GM10266 (cell line): ENCODE measurements around the gene MED9.
A peak's percentile ranks its signal among the peaks of the same experiment; 100 is the strongest.

Experiments
- DNase-seq: peaks from one replicate; pipeline ENCODE4 v3.0.0; 2012; ENCODE audit errors: extremely low spot score
- TF ChIP-seq, protein P1 (sequence below): IDR thresholded peaks from 2 replicates; pipeline ENCODE4 v1.5.1; 2012; ENCODE audit warnings: mild to moderate bottlenecking, low read depth; ENCODE audit not compliant: control insufficient read depth, insufficient read depth; ENCODE audit errors: missing control alignments

Gene MED9

DNA sequence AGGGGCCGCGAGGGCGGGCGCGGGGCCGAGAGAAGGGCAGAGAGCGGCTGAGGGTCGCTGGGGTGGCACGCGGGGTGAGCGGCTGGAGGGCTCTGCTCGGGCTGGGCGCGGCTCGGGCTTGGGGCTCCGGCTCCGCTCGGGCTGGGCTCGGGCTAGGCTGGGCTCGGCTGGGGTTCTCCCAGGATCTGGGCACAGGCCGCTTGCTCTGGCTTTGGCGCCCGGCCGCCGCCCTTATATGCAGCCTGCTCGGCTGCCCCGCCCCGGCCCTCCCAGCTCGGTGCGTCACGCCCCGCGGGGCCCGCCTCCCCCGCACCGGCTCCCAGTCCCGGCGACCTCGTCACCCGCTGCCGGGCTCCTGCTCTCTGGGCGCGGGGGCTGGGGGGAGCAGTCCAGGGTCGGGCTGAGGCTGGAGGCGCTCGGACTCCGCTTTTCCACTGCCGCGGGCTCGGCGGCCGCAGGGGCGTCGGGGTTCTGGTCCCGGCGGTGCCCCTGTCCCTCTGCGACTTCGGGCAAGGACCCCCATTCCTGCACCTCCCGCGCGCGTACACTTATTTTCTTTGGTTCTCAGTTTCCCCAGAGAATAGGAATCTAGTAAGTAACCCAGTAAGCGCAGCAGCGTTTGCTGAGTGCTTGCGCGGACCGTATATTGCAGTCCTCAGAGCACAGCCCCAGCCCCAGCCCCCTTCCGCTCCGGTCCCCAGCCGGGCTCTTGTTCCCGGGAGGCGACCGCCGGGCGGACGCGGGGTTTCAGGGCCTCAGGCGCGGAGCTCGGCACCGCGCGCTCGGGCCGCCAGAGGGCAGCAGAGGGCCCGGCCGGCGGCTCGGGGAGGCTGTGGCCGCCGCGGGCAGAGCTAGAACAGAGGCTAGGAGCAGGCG lies 19.6 kb downstream of the MED9 start, which contains the start of gene RASD1:
Gene RASD1, minus strand, starts transcription at position 207 of the 876 bp plus-strand sequence. CDS start 214 bp downstream, outside the sequence.
- TF ChIP-seq, protein P1, sequence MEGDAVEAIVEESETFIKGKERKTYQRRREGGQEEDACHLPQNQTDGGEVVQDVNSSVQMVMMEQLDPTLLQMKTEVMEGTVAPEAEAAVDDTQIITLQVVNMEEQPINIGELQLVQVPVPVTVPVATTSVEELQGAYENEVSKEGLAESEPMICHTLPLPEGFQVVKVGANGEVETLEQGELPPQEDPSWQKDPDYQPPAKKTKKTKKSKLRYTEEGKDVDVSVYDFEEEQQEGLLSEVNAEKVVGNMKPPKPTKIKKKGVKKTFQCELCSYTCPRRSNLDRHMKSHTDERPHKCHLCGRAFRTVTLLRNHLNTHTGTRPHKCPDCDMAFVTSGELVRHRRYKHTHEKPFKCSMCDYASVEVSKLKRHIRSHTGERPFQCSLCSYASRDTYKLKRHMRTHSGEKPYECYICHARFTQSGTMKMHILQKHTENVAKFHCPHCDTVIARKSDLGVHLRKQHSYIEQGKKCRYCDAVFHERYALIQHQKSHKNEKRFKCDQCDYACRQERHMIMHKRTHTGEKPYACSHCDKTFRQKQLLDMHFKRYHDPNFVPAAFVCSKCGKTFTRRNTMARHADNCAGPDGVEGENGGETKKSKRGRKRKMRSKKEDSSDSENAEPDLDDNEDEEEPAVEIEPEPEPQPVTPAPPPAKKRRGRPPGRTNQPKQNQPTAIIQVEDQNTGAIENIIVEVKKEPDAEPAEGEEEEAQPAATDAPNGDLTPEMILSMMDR, result peak; percentile 93
- peak; percentile 96 for DNase-seq

DNA sequence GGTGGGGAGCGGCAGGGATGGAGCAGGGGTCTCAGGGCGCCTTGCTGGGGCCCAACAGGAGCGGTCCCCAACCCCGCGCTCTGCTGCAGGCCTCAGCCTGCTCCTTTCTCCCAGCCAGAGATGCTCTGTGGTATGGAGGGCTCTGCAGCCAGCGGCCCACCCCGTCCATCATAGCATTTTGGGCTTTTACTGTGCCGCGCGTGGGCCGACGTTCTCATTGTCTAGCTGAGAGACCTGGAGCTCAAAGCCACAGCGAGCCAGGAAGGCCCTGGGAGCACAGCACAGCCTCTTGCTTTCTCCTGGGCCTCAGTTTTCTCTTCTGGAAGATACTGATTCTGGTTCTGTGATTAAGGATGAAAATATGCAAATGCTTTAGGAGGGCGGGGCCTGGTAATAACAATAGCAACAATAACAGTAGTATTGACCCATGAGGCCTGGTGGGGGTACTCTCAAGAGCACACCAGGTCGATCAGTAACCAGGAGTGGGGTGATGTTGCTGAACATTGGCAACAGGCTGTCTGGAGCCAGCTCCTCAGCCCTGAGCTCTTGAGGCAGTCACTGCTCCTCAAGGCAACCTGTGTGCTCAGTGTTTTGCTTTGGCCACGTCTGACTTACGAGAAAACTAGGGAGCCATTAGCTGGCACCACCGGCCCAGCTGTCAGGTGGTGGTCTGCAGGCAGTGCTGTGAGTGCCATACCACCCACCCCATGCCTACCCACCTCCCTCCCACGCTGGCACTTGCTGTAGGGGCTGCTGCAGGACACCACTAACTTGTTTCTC lies 20.5 kb downstream of the MED9 start:
- DNase-seq, result no peak
- TF ChIP-seq, protein P1, result no peak

DNA sequence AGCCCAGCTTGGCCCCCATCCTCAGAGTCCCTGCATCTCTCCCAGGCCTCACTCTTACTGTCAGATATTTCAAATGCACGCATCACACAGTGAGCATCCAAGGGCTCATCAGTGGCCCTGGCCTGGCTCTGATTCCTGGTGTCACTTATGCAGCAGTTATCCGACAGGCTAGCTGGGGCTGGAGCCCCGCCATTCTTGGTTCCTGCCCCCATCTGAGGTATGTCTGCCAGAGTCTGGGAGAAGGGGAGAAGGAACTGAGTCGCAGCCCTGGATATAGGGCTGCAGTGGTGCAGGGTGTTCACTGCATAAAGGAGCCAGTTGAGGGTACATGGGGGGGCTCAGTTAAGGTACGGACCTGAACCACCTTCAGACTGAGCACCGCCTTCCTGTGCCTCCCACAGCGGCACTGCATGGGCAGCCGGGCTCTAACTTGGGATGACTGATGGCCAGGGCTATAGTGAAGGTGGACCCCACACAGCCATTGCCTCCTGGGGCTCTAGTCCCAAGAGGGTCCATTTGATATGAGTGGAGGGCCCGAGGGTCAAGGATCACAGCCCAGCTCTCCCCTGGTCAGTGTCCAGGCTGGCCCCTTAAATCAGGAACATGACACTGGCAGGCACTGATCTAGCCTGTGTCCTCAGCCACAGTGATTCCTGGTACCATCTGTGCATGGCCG lies 21.2 kb downstream of the MED9 start:
- no peak for DNase-seq
- TF ChIP-seq, protein P1, result no peak

DNA sequence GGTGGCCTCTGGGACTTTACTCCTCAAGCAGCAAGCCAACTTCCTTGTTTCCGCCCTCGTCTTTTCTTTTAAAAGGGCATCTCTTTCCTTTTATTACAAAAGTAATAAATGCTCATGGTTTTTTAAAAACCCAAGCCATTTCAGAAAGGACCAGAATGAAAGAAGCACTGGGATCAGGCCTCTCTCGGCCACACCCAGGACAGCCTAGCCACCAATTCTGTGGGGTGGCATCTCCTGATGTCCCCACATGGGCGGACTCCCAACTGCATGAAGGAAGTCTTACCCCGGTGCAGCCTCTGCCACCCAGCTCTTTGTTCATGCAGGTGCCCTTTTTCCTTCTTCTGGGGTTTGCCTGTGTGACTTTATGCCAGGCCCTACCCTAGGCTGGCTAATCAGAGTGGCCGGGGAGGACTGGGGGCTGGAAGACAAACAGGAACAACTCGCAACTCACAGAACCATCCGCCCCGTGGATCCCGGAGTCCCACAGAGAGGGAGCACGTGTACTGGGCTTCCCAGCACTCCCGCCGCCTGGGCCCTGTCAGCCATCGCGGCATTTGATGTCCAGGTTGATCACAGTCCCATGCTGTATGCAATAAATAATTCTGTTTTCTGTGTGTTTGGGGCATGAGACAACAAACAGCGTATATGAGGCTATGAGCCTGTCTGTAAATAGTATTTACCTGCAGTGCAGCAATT lies 22.0 kb downstream of the MED9 start:
- TF ChIP-seq, protein P1, result no peak
- DNase-seq, result no peak

DNA sequence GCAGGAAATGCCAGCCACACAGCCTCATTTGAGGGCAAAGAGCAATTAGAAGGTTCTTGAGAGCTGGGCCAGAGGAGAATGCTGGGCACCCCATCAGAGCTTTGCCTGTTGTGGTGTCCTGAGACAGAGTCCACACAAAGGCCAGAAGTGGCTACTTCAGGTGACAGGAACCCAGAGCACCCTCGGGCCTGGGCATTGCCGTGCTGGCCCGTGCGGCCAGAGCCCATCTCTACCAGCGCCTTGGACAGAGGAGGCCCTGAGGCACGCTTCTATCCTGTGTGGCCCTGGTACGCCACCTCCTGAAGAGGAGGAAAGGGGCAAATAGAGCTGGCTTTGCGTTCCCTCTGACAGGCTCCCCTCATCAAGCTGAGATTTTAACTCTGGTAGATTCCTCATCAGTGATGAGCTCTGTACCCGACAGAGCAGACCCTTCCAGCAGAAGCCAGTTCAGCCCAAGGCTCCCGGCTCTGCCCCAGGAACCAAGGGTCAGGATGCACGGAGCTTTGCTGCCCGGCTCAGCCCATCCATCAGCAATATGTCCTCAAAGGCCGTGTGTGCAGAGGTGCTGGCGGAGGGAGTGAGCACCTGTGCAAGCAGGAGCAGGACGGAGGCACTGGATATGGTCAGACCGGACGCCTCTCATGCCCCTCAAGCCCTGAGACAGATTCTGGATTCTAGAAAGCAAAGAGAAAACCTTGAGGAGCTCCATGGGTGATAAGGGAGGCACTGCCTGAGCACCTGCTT lies 22.8 kb downstream of the MED9 start:
- TF ChIP-seq, protein P1, result no peak
- DNase-seq, result no peak

DNA sequence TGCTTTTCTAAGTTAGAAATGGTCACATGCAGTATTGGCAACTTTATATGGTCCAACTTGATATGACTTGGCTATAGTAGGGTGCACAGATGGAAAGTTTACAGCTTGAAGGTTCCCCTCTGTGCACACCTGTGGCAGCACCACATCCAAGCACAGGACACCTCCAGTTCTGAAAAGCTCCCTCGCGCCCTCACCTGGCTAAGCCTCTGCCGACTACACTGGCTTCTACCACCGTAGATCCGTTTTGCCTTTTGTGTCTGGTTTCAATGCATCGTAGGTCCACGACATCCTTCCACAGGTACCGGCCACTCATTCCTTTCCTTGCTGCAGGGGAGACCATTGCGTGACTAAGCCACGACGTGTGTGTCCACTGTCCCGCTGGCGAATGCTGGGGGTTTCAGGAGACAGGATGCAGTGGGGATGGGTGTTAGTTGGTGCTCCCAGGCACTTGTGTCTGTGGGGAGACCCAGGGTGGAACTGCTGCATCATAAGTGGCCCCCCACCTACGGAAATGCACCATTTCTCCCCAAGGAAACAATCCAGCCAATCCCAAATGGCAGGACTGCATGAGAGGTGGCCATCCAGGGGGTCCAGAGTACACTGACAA lies 24.3 kb downstream of the MED9 start:
- no peak for DNase-seq
- TF ChIP-seq, protein P1, result no peak
